Suprapubic skin (tissue), 4 donors: ENCODE data around the gene DOCK8. TPM values are rescaled to one million over a fixed set of nuclear protein-coding genes. Genes with fewer than 3 reads are reported as not detected.

ENCODE experiments used
- DNase-seq, 2 donors: peaks; one replicate each; pipeline ENCODE4 v3.0.0-alpha.2; 2019; ENCODE audit warnings: low spot score in 2 of 2
- H3K27ac ChIP-seq: fragments of 200-600 bp; sonication (generic); one replicate; pipeline ENCODE4 v1.5.1; 2019
- H3K27me3 ChIP-seq: fragments of 200-600 bp; sonication (generic); one replicate; pipeline ENCODE4 v1.5.1; 2019
- H3K36me3 ChIP-seq: fragments of 200-600 bp; sonication (generic); one replicate; pipeline ENCODE4 v1.5.1; 2019
- H3K4me1 ChIP-seq: fragments of 200-600 bp; sonication (generic); one replicate; pipeline ENCODE4 v1.5.1; 2019
- H3K4me3 ChIP-seq: fragments of 200-600 bp; sonication (generic); one replicate; pipeline ENCODE4 v1.5.1; 2019; ENCODE audit warnings: mild to moderate bottlenecking
- H3K9me3 ChIP-seq: fragments of 200-600 bp; sonication (generic); one replicate; pipeline ENCODE4 v1.5.1; 2019
- CTCF ChIP-seq, 2 donors: fragments of 200-600 bp in 1 of 2; fragments of 450-650 bp in 1 of 2; sonication (generic) in 1 of 2; IDR thresholded peaks; one replicate each; pipeline ENCODE4 v1.5.1; 2016 to 2019; ENCODE audit warnings: antibody characterized with exemption in 2 of 2, mild to moderate bottlenecking in 1 of 2, moderate library complexity in 1 of 2
- EP300 ChIP-seq: sonication (generic); formaldehyde crosslinking; IDR thresholded peaks from one replicate; pipeline ENCODE4 v1.6.1; 2017; ENCODE audit warnings: antibody characterized with exemption
- POLR2A ChIP-seq, 2 donors: fragments of 450-650 bp; IDR thresholded peaks; one replicate each; pipeline ENCODE4 v1.6.1; 2017; ENCODE audit warnings: antibody characterized with exemption in 2 of 2, mild to moderate bottlenecking in 2 of 2, moderate library complexity in 2 of 2
- POLR2AphosphoS5 ChIP-seq, 3 donors: sonication (generic); formaldehyde crosslinking; IDR thresholded peaks; one replicate each; pipeline ENCODE4 v1.6.1; 2017; ENCODE audit warnings: antibody characterized with exemption in 3 of 3
- WGBS: methylation state at CpG from one replicate; pipeline ENCODE4 v1.1.5; 2018; 5-methylcytosine and 5-hydroxymethylcytosine counted together
- total RNA-seq, 4 donors: library from RNA; depleted of rRNA; stranded (reverse); fragments of >200 nt; gene quantifications; one replicate each; pipeline ENCODE4 v1.1.0, GENCODE V29; 2016

DOCK8 gene
- total RNA-seq, 4 donors from 2014 or later, result 4.1 to 13.3 (median 10.3) TPM

GRCh38 chr9:437574-438001 is 222.9 kb downstream of the DOCK8 start:
- H3K4me1 ChIP-seq, result peaks cover 8% of the 10 kb centered on the region
- TF ChIP-seq EP300, result no peak
- TF ChIP-seq POLR2AphosphoS5 (IDR thresholded peaks at IDR 0.05), result no peak
- TF ChIP-seq CTCF (IDR thresholded peaks at IDR 0.05), result no peak
- TF ChIP-seq POLR2A (IDR thresholded peaks at IDR 0.05), result no peak
- no peaks in the 10 kb centered on the region for H3K9me3 ChIP-seq
- no peaks in the 10 kb centered on the region for H3K27me3 ChIP-seq
- 45% methylated on average over 1 of the region's 1 CpG for WGBS
- H3K36me3 ChIP-seq, result peaks cover 55% of the 10 kb centered on the region
- no peak for DNase-seq
- no peak overlapping the region for H3K4me3 ChIP-seq
- peak overlapping the region; percentile 73 for H3K27ac ChIP-seq

GRCh38 chr9:438066-438465 is 223.4 kb downstream of the DOCK8 start:
- Histone ChIP-seq H3K27me3 (no peaks in the 10 kb centered on the region), H3K4me1 (peaks cover 8% of the 10 kb centered on the region), H3K9me3 (no peaks in the 10 kb centered on the region), H3K4me3 (no peak overlapping the region), H3K27ac (peak overlapping the region; percentile 67), H3K36me3 (peaks cover 55% of the 10 kb centered on the region)
- DNase-seq, result no peak
- no peak for TF ChIP-seq POLR2AphosphoS5 (IDR thresholded peaks at IDR 0.05)
- TF ChIP-seq EP300, result no peak
- no peak for TF ChIP-seq POLR2A (IDR thresholded peaks at IDR 0.05)
- TF ChIP-seq CTCF (IDR thresholded peaks at IDR 0.05), result no peak
- WGBS, result 26% methylated on average over 2 of the region's 2 CpGs

GRCh38 chr9:438961-439768 is 224.5 kb downstream of the DOCK8 start:
- no peaks in the 10 kb centered on the region for H3K9me3 ChIP-seq
- TF ChIP-seq POLR2A (IDR thresholded peaks at IDR 0.05), result no peak
- no peak for TF ChIP-seq CTCF (IDR thresholded peaks at IDR 0.05)
- TF ChIP-seq EP300, result no peak
- TF ChIP-seq POLR2AphosphoS5 (IDR thresholded peaks at IDR 0.05), result no peak
- H3K4me3 ChIP-seq, result no peak overlapping the region
- H3K27ac ChIP-seq, result peak overlapping the region; percentile 67
- peak; percentile 78 to 82 for DNase-seq
- no peaks in the 10 kb centered on the region for H3K27me3 ChIP-seq
- H3K36me3 ChIP-seq, result peaks cover 51% of the 10 kb centered on the region
- 82% methylated on average over 20 of the region's 20 CpGs for WGBS
- H3K4me1 ChIP-seq, result peaks cover 8% of the 10 kb centered on the region

GRCh38 chr9:441126-441525 is 226.5 kb downstream of the DOCK8 start:
- H3K4me1 ChIP-seq, result peaks cover 8% of the 10 kb centered on the region
- no peaks in the 10 kb centered on the region for H3K9me3 ChIP-seq
- 91% methylated on average over 4 of the region's 7 CpGs for WGBS
- H3K27me3 ChIP-seq, result no peaks in the 10 kb centered on the region
- peaks cover 34% of the 10 kb centered on the region for H3K36me3 ChIP-seq
- DNase-seq, result no peak
- no peak for TF ChIP-seq POLR2AphosphoS5 (IDR thresholded peaks at IDR 0.05)
- TF ChIP-seq EP300, result no peak
- no peak for TF ChIP-seq POLR2A (IDR thresholded peaks at IDR 0.05)
- no peak for TF ChIP-seq CTCF (IDR thresholded peaks at IDR 0.05)
- H3K4me3 ChIP-seq, result no peak overlapping the region
- H3K27ac ChIP-seq, result no peak overlapping the region

GRCh38 chr9:444528-444927 is 229.9 kb downstream of the DOCK8 start:
- TF ChIP-seq POLR2AphosphoS5 (IDR thresholded peaks at IDR 0.05) (no peak), EP300 (no peak), CTCF (IDR thresholded peaks at IDR 0.05) (no peak), POLR2A (IDR thresholded peaks at IDR 0.05) (no peak)
- H3K4me1 ChIP-seq, result no peaks in the 10 kb centered on the region
- no peak for DNase-seq
- no peak overlapping the region for H3K4me3 ChIP-seq
- no peak overlapping the region for H3K27ac ChIP-seq
- peaks cover 27% of the 10 kb centered on the region for H3K36me3 ChIP-seq
- no peaks in the 10 kb centered on the region for H3K27me3 ChIP-seq
- no peaks in the 10 kb centered on the region for H3K9me3 ChIP-seq
- 100% methylated on average over 1 of the region's 1 CpG for WGBS
